Astrocyte (in vitro differentiated cells and primary cell): ENCODE measurements around the gene CTDP1. TPM values are rescaled to one million over a fixed set of nuclear protein-coding genes. Genes with fewer than 3 reads are reported as not detected.

Experiments used
- DNase-seq: peaks from one replicate; pipeline ENCODE4 v3.0.0-alpha.2; 2010; ENCODE audit warnings: low read depth
- FAIRE-seq: peaks from 2 replicates; lab custom pipeline; 2011; peaks lifted over from hg19 to GRCh38; lab: Jason Lieb, UNC
- H2AFZ ChIP-seq: 2 replicates; pipeline ENCODE4 v1.6.0; 2012; ENCODE audit warnings: low read depth, low read length, inconsistent platforms
- H3K27ac ChIP-seq: 2 replicates; pipeline ENCODE4 v1.5.1; 2011; ENCODE audit warnings: low read depth, low read length, inconsistent platforms
- H3K27me3 ChIP-seq: 2 replicates; pipeline ENCODE4 v1.6.0; 2011; ENCODE audit warnings: low read length, inconsistent platforms; ENCODE audit not compliant: insufficient read depth
- H3K36me3 ChIP-seq: 2 replicates; pipeline ENCODE4 v1.5.1; 2011; ENCODE audit warnings: low read length, inconsistent platforms; ENCODE audit not compliant: insufficient read depth
- H3K4me1 ChIP-seq: 2 replicates; pipeline ENCODE4 v1.5.1; 2011; ENCODE audit warnings: low read length, inconsistent platforms; ENCODE audit not compliant: insufficient read depth
- H3K4me2 ChIP-seq: 2 replicates; pipeline ENCODE4 v1.6.0; 2012; ENCODE audit warnings: low read length, inconsistent platforms
- H3K4me3 ChIP-seq: 2 replicates; pipeline ENCODE4 v1.5.1; 2011; ENCODE audit warnings: low read depth, mild to moderate bottlenecking, low read length, inconsistent platforms; ENCODE audit not compliant: insufficient read depth
- H3K79me2 ChIP-seq: 2 replicates; pipeline ENCODE4 v1.6.0; 2012; ENCODE audit warnings: mild to moderate bottlenecking, low read length, inconsistent platforms; ENCODE audit not compliant: insufficient read depth
- H3K9ac ChIP-seq: 2 replicates; pipeline ENCODE4 v1.6.0; 2012; ENCODE audit warnings: mild to moderate bottlenecking, low read length, inconsistent platforms
- H3K9me3 ChIP-seq: 2 replicates; pipeline ENCODE4 v1.5.1; 2012; ENCODE audit warnings: low read depth, mild to moderate bottlenecking, low read length, inconsistent platforms; ENCODE audit not compliant: insufficient read depth
- H4K20me1 ChIP-seq: 2 replicates; pipeline ENCODE4 v1.6.0; 2012; ENCODE audit warnings: low read length, inconsistent platforms; ENCODE audit not compliant: insufficient read depth
- H3K27ac Mint-ChIP-seq: one replicate; pipeline ENCODE4 v1.8.0; 2021; ENCODE audit warnings: mild to moderate bottlenecking, mixed read lengths; ENCODE audit not compliant: unreplicated experiment
- H3K27me3 Mint-ChIP-seq: one replicate; pipeline ENCODE4 v1.8.0; 2021; ENCODE audit warnings: low read depth, mixed read lengths; ENCODE audit not compliant: unreplicated experiment
- H3K36me3 Mint-ChIP-seq: one replicate; pipeline ENCODE4 v1.8.0; 2021; ENCODE audit warnings: low read depth, mixed read lengths; ENCODE audit not compliant: unreplicated experiment
- H3K4me1 Mint-ChIP-seq: one replicate; pipeline ENCODE4 v1.8.0; 2021; ENCODE audit warnings: low read depth, mixed read lengths; ENCODE audit not compliant: unreplicated experiment
- H3K4me3 Mint-ChIP-seq: one replicate; pipeline ENCODE4 v1.8.0; 2021; ENCODE audit warnings: mild to moderate bottlenecking, moderate library complexity, mixed read lengths; ENCODE audit not compliant: unreplicated experiment
- H3K9me3 Mint-ChIP-seq: one replicate; pipeline ENCODE4 v1.8.0; 2021; ENCODE audit warnings: mild to moderate bottlenecking, mixed read lengths; ENCODE audit not compliant: unreplicated experiment
- CTCF ChIP-seq: IDR thresholded peaks from 2 replicates; pipeline ENCODE4 v1.5.1; 2011; ENCODE audit warnings: low read depth, mild to moderate bottlenecking, inconsistent platforms, low read length, moderate library complexity; ENCODE audit not compliant: insufficient read depth
- EZH2 ChIP-seq: IDR thresholded peaks from 2 replicates; pipeline ENCODE4 v1.6.1; 2012; ENCODE audit warnings: mild to moderate bottlenecking, low read length, inconsistent platforms; ENCODE audit not compliant: insufficient read depth
- total RNA-seq: library from RNA; stranded (reverse); gene quantifications from 2 replicates; pipeline ENCODE4 v1.2.1, GENCODE V29; 2021

CTDP1 gene
- total RNA-seq, 1 donor from 2014 or later: 31.7 TPM

- Mint-ChIP-seq H3K4me3 (no peak overlapping the region), H3K9me3 (peaks cover 17% of the 10 kb centered on the region), H3K27ac (no peak overlapping the region), H3K4me1 (no peaks in the 10 kb centered on the region), H3K36me3 (peaks cover 1% of the 10 kb centered on the region), H3K27me3 (peaks cover 54% of the 10 kb centered on the region)
- FAIRE-seq (no peak), DNase-seq (no peak)
- Histone ChIP-seq H2AFZ (no peak overlapping the region), H3K9me3 (peaks cover 2% of the 10 kb centered on the region), H3K79me2 (no peaks in the 10 kb centered on the region), H3K4me1 (no peaks in the 10 kb centered on the region), H3K4me3 (no peak overlapping the region), H3K27ac (no peak overlapping the region), H4K20me1 (no peaks in the 10 kb centered on the region), H3K4me2 (no peak overlapping the region), H3K36me3 (no peaks in the 10 kb centered on the region), H3K9ac (no peak overlapping the region), H3K27me3 (no peaks in the 10 kb centered on the region)
- TF ChIP-seq CTCF: no peak
- no peak for TF ChIP-seq EZH2
These were observed 92.7 kb downstream of the CTDP1 start for GRCh38 chr18:79772108-79772864.

- no peaks in the 10 kb centered on the region for H3K79me2 ChIP-seq
- H3K27ac Mint-ChIP-seq: no peak overlapping the region
- no peak overlapping the region for H3K27ac ChIP-seq
- peaks cover 3% of the 10 kb centered on the region for H3K9me3 ChIP-seq
- H3K9ac ChIP-seq: no peak overlapping the region
- no peak overlapping the region for H3K4me3 ChIP-seq
- no peak for DNase-seq
- TF ChIP-seq CTCF (no peak), EZH2 (no peak)
- H3K27me3 Mint-ChIP-seq: peaks cover 62% of the 10 kb centered on the region
- no peaks in the 10 kb centered on the region for H3K4me1 ChIP-seq
- H3K4me1 Mint-ChIP-seq: no peaks in the 10 kb centered on the region
- H2AFZ ChIP-seq: no peak overlapping the region
- H3K27me3 ChIP-seq: no peaks in the 10 kb centered on the region
- H3K4me3 Mint-ChIP-seq: no peak overlapping the region
- H4K20me1 ChIP-seq: no peaks in the 10 kb centered on the region
- H3K9me3 Mint-ChIP-seq: peaks cover 20% of the 10 kb centered on the region
- no peak overlapping the region for H3K4me2 ChIP-seq
- no peaks in the 10 kb centered on the region for H3K36me3 ChIP-seq
- H3K36me3 Mint-ChIP-seq: peaks cover 1% of the 10 kb centered on the region
- no peak for FAIRE-seq
These were observed 93.5 kb downstream of the CTDP1 start for GRCh38 chr18:79772865-79773696.
